ENCODE data around the gene IRF9. TPM values are rescaled to one million over a fixed set of nuclear protein-coding genes. Genes with fewer than 3 reads are reported as not detected.

Gene IRF9
- total and polyA plus RNA-seq, 2 of the 13 experiments (the other 11 are each of a cell fraction or from before 2014, with no cell fraction given): 14.9 to 49.7 TPM

- TF ChIP-seq PRDM4 (CRISPR knock-in tag; IDR thresholded peaks at IDR 0.05; ENCODE audit: borderline replicate concordance): peak; percentile 81; the same call in 1 of the 2 replicates
- no peak; the same call in 1 of the 2 replicates for TF ChIP-seq CHD4 (IDR thresholded peaks at IDR 0.05; ENCODE audit: borderline replicate concordance, low read length)
- TF ChIP-seq PRPF4 (IDR thresholded peaks at IDR 0.05; ENCODE audit: low read depth, low read length, poor library complexity, severe bottlenecking): peak; percentile 23
- TF ChIP-seq POLR2AphosphoS2 (IDR thresholded peaks at IDR 0.05; ENCODE audit: low read depth, low read length): peak; percentile 67; the same call in 1 of the 2 replicates
- TF ChIP-seq PITX1 (CRISPR knock-in tag; IDR thresholded peaks at IDR 0.05): peak; percentile 97
- peak; percentile 95 for TF ChIP-seq CENPT (CRISPR knock-in tag; IDR thresholded peaks at IDR 0.05; ENCODE audit: low read depth)
- TF ChIP-seq ZNF253 (CRISPR knock-in tag; IDR thresholded peaks at IDR 0.05; ENCODE audit: borderline replicate concordance): peak; percentile 97; the same call in 1 of the 2 replicates
- peak in 1 of 2 experiments; percentile 97; a peak in 2 of 4 replicates for TF ChIP-seq POLR2A (IDR thresholded peaks at IDR 0.05; ENCODE audit: insufficient read depth in 1 of 2, low read depth in 2 of 2, low read length in 2 of 2)
- peak; percentile 93 for TF ChIP-seq ZSCAN25 (CRISPR knock-in tag; IDR thresholded peaks at IDR 0.05)
- no peak for TF ChIP-seq CREBL2 (CRISPR knock-in tag; IDR thresholded peaks at IDR 0.05; ENCODE audit: borderline replicate concordance)
- TF ChIP-seq THAP9 (CRISPR knock-in tag; IDR thresholded peaks at IDR 0.05; ENCODE audit: borderline replicate concordance): peak; percentile 99
- peak; percentile 97; the same call in 1 of the 2 replicates for TF ChIP-seq ZNF749 (CRISPR knock-in tag; IDR thresholded peaks at IDR 0.05; ENCODE audit: borderline replicate concordance)
- TF ChIP-seq ZNF850 (CRISPR knock-in tag; conservative IDR thresholded peaks at IDR 0.05): no peak
- peak; percentile 70; the same call in 1 of the 2 replicates for TF ChIP-seq RFX5 (IDR thresholded peaks at IDR 0.05; ENCODE audit: low read depth, low read length)
- TF ChIP-seq MTA1 (CRISPR knock-in tag; IDR thresholded peaks at IDR 0.05; ENCODE audit: borderline replicate concordance): peak; percentile 99
- TF ChIP-seq ZNF607 (CRISPR knock-in tag; IDR thresholded peaks at IDR 0.05; ENCODE audit: borderline replicate concordance): peak; percentile 96
- TF ChIP-seq PAWR (CRISPR knock-in tag; IDR thresholded peaks at IDR 0.05; ENCODE audit: borderline replicate concordance): 0 out of 2 replicates have a peak, but pooled peaks have one; percentile 49
- peak; percentile 99 for TF ChIP-seq PTBP1 (IDR thresholded peaks at IDR 0.05; ENCODE audit: low read depth, low read length, poor library complexity, severe bottlenecking)
- peak; percentile 91 for TF ChIP-seq NFE2L1 (CRISPR knock-in tag; IDR thresholded peaks at IDR 0.05; ENCODE audit: borderline replicate concordance)
- TF ChIP-seq ZNF570 (CRISPR knock-in tag; IDR thresholded peaks at IDR 0.05; ENCODE audit: borderline replicate concordance): peak; percentile 23; the same call in 1 of the 2 replicates
- TF ChIP-seq REXO4 (CRISPR knock-in tag; IDR thresholded peaks at IDR 0.05; ENCODE audit: borderline replicate concordance): peak; percentile 88; the same call in 1 of the 2 replicates
- TF ChIP-seq HDAC6 (IDR thresholded peaks at IDR 0.05; ENCODE audit: low read depth, low read length): no peak
- peak; percentile 59; the same call in 1 of the 2 replicates for TF ChIP-seq FOSL1 (CRISPR knock-in tag; IDR thresholded peaks at IDR 0.05; ENCODE audit: borderline replicate concordance)
These were observed 54.7 kb downstream of the IRF9 start, which contains the start of gene MDP1 (continued) for GRCh38 chr14:24215495-24216344.

All from HepG2 (cell line).